SU-DHL-6 (cell line): ENCODE results near the gene RPS5.

Experiments
- H2AFZ ChIP-seq: fragments of 200-600 bp; sonication (generic); 2 replicates; pipeline ENCODE4 v1.6.1; 2014; ENCODE audit warnings: low read depth, mild to moderate bottlenecking, moderate library complexity, mixed read lengths, antibody characterized with exemption, low read length; ENCODE audit not compliant: severe bottlenecking
- H3F3A ChIP-seq: fragments of 200-600 bp; shearing (Covaris generic); 2 replicates; pipeline ENCODE4 v1.6.0; 2016; ENCODE audit warnings: antibody characterized with exemption, mild to moderate bottlenecking; ENCODE audit not compliant: insufficient read depth
- H3K27ac ChIP-seq: fragments of 200-600 bp; sonication (generic); 2 replicates; pipeline ENCODE4 v1.5.1; 2016; ENCODE audit warnings: low read depth, mild to moderate bottlenecking, low read length, moderate library complexity, mixed read lengths
- H3K27me3 ChIP-seq: fragments of 200-600 bp; sonication (generic), shearing (Covaris generic); 2 replicates; pipeline ENCODE4 v1.6.0; 2014; ENCODE audit warnings: mild to moderate bottlenecking, low read length
- H3K36me3 ChIP-seq: fragments of 200-600 bp; sonication (generic); 2 replicates; pipeline ENCODE4 v1.6.1; 2014; ENCODE audit warnings: mild to moderate bottlenecking, low read length, mixed read lengths
- H3K4me2 ChIP-seq: fragments of 300-600, 200-600 bp; shearing (Covaris generic), sonication (generic); 2 replicates; pipeline ENCODE4 v1.6.0; 2014; ENCODE audit warnings: low read length, low read depth, mild to moderate bottlenecking; ENCODE audit not compliant: poor library complexity, severe bottlenecking
- H3K4me3 ChIP-seq: fragments of 200-600 bp; sonication (generic); 2 replicates; pipeline ENCODE4 v1.5.1; 2014; ENCODE audit warnings: antibody characterized with exemption, low read length, mild to moderate bottlenecking, mixed read lengths; ENCODE audit not compliant: insufficient read depth, poor library complexity, severe bottlenecking
- H3K79me2 ChIP-seq: fragments of 200-600 bp; sonication (generic); 2 replicates; pipeline ENCODE4 v1.6.1; 2014; ENCODE audit warnings: mild to moderate bottlenecking, low read length, moderate library complexity; ENCODE audit not compliant: insufficient read depth
- H3K9ac ChIP-seq: fragments of 200-600 bp; sonication (generic); 2 replicates; pipeline ENCODE4 v1.7.0; 2014; ENCODE audit warnings: mild to moderate bottlenecking, low read length
- H3K9me2 ChIP-seq: fragments of 200-600 bp; sonication (generic); replicated peaks from 2 replicates; pipeline ENCODE4 v1.6.1; 2014; ENCODE audit warnings: low read length; ENCODE audit not compliant: insufficient read depth
- H3K9me3 ChIP-seq: fragments of 200-600 bp; sonication (generic); 2 replicates; pipeline ENCODE4 v1.6.1; 2014; ENCODE audit warnings: low read length, mixed read lengths; ENCODE audit not compliant: insufficient read depth
- H4K20me1 ChIP-seq: fragments of 200-600 bp; sonication (generic); 2 replicates; pipeline ENCODE4 v1.6.1; 2014; ENCODE audit warnings: low read depth, mild to moderate bottlenecking, antibody characterized with exemption, low read length, moderate library complexity, mixed read lengths
- CTCF ChIP-seq: fragments of 200-600 bp; sonication (generic); IDR thresholded peaks from one replicate; pipeline ENCODE4 v1.5.1; 2017; ENCODE audit warnings: antibody characterized with exemption, mild to moderate bottlenecking, low read length, moderate library complexity; ENCODE audit not compliant: insufficient read depth, poor library complexity, severe bottlenecking
- EZH2phosphoT487 ChIP-seq: fragments of 200-600 bp; sonication (generic), shearing (Covaris generic); conservative IDR thresholded peaks from 2 replicates; pipeline ENCODE4 v1.6.1; 2018; ENCODE audit warnings: mild to moderate bottlenecking, antibody characterized with exemption, low read length, moderate library complexity, mixed read lengths

RPS5 gene

GRCh38 chr19:58367698-58368454 is 19.2 kb upstream of the RPS5 start:
- no peaks in the 10 kb centered on the region for H3K27me3 ChIP-seq
- no peak overlapping the region for H3K27ac ChIP-seq
- no peaks in the 10 kb centered on the region for H3K9me2 ChIP-seq
- no peaks in the 10 kb centered on the region for H4K20me1 ChIP-seq
- H3K36me3 ChIP-seq, result no peaks in the 10 kb centered on the region
- H3K9ac ChIP-seq, result no peak overlapping the region
- no peak overlapping the region for H3K4me3 ChIP-seq
- no peaks in the 10 kb centered on the region for H3K9me3 ChIP-seq
- H3K79me2 ChIP-seq, result no peaks in the 10 kb centered on the region
- 0 out of 2 replicates have a peak, but pooled peaks cover 3% of the 10 kb centered on the region for H3F3A ChIP-seq
- no peak overlapping the region for H2AFZ ChIP-seq
- H3K4me2 ChIP-seq, result no peak overlapping the region
- TF ChIP-seq EZH2phosphoT487 (no peak), CTCF (no peak)

- no peak overlapping the region for H3K4me3 ChIP-seq
- H3K4me2 ChIP-seq, result no peak overlapping the region
- H3K9me2 ChIP-seq, result no peaks in the 10 kb centered on the region
- H3K27me3 ChIP-seq, result no peaks in the 10 kb centered on the region
- no peak overlapping the region for H3K9ac ChIP-seq
- no peaks in the 10 kb centered on the region for H3K9me3 ChIP-seq
- H3K27ac ChIP-seq, result no peak overlapping the region
- H3K36me3 ChIP-seq, result no peaks in the 10 kb centered on the region
- H2AFZ ChIP-seq, result no peak overlapping the region
- 0 out of 2 replicates have a peak, but pooled peaks cover 3% of the 10 kb centered on the region for H3F3A ChIP-seq
- H4K20me1 ChIP-seq, result no peaks in the 10 kb centered on the region
- H3K79me2 ChIP-seq, result no peaks in the 10 kb centered on the region
- TF ChIP-seq EZH2phosphoT487, result no peak
- TF ChIP-seq CTCF, result no peak
These were observed 18.3 kb upstream of the RPS5 start for GRCh38 chr19:58368561-58369360.

- no peaks in the 10 kb centered on the region for H3K27me3 ChIP-seq
- TF ChIP-seq EZH2phosphoT487 (no peak), CTCF (no peak)
- no peak overlapping the region for H3K4me3 ChIP-seq
- no peaks in the 10 kb centered on the region for H3K9me2 ChIP-seq
- no peak overlapping the region for H3K9ac ChIP-seq
- H2AFZ ChIP-seq, result no peak overlapping the region
- H3K4me2 ChIP-seq, result no peak overlapping the region
- no peaks in the 10 kb centered on the region for H4K20me1 ChIP-seq
- no peak overlapping the region for H3K27ac ChIP-seq
- no peaks in the 10 kb centered on the region for H3K79me2 ChIP-seq
- no peaks in the 10 kb centered on the region for H3F3A ChIP-seq
- H3K36me3 ChIP-seq, result no peaks in the 10 kb centered on the region
- H3K9me3 ChIP-seq, result no peaks in the 10 kb centered on the region
These were observed 14.5 kb upstream of the RPS5 start for GRCh38 chr19:58372311-58373133.
